T follicular helper cell (primary cell): ENCODE measurements around the gene HORMAD2.
"Not testable (repeated sequence)": the region's sequence is repeated elsewhere in the genome, so short reads cannot be mapped to it uniquely, and the experiment has no call there.

Experiments
- DNase-seq: peaks from one replicate; pipeline ENCODE4 v3.0.0-alpha.2; 2020; ENCODE audit warnings: low read depth

HORMAD2 gene

DNA sequence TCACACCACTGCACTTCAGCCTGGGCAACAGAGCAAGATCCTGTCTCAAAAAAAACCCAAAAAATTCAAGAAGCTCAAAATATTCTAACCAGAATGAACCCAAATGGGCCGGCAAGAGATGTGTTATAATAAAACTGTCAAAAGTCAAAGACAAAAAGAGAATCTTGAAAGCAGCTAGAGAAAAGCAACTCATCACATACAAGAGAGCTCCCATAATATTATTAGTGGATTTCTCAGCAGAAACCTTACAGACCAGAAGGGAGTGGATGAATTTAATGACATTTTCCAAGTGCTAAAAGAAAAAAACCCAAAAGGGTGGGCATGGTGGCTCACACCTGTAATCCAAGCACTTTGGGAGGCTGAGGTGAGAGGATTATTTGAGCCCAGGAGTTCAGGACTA lies 22.9 kb upstream of the HORMAD2 start:
- DNase-seq: no peak

DNA sequence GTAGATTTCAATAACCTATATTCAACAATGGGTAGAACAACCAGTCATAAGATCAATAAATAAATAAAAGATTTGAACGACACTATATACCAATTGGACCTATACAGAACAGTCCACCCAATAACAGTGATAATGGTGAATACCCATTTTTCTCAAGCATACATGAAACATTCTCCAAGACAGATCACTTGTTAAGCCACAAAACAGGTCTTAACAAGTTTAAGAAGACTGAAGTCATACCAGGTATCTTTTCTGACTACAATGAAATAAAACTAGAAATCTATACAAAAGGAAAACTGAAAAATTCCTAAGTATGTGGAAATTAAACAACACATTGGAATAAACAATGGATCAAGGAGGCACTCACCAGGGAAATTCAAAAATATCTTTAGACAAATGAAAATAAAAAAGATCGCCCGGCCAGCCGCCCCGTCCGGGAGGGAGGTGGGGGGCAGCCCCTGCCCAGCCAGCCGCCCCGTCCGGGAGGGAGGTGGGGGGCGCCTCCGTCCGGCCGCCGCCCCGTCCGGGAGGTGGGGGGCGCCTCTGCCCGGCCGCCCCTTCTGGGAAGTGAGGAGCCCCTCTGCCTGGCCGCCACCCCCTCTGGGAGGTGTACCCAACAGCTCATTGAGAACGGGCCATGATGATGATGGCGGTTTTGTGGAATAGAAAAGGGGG lies 20.8 kb upstream of the HORMAD2 start:
- DNase-seq: not testable (repeated sequence)

DNA sequence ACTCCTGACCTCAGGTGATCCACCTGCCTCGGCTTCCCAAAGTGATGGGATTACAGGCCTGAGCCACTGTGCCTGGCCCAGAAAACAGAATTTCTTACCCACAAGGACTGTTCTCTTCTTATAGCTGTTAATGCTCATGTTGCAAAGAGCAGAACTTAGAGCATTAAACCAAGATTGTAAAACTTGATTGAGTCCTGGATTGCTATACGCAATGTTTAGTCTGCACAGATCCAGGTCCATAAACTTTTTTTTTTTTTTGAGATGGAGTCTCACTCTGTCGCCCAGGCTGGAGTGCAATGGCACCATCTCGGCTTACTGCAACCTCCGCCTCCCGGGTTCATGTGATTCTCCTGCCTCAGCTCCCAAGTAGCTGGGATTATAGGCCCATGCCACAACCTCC lies 19.2 kb upstream of the HORMAD2 start:
- DNase-seq: not testable (repeated sequence)

DNA sequence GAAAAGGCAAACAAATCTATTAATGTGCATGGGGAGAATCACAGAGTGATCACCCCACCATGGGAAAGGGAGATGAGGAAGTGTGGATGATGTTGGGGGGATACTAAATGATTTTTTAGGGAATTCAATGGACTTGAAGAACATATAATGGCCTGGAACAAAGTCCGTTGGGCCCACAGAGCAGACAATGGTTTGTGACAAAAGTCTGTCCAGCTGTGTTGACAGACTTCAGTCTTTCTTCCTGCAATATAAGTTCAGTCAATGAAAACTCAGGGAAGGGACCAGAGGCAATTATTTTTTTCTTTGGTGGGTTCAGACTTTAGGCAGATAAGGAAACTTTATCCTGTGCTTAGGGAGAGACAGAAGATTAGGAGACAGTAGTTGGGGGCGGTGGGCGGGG lies 18.0 kb upstream of the HORMAD2 start:
- no peak for DNase-seq

DNA sequence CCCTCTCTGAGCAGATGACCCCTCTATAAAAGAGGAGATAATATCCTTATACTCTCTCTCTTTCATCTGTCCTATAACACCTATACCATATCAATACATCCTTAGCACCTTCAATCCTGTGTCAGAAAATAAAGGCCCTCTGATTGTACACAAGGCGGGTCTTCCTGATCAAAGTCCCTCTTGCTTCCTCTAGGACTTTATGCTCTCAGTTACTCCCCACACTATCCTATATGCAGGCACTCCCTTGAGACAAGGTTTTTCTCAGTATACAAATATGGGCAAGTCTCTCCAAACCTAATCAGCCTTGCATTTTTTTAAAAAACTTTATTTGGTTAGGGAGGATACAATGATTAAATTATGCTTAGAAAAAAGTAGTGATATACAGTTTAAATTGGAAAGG lies 17.3 kb upstream of the HORMAD2 start:
- DNase-seq: no peak

DNA sequence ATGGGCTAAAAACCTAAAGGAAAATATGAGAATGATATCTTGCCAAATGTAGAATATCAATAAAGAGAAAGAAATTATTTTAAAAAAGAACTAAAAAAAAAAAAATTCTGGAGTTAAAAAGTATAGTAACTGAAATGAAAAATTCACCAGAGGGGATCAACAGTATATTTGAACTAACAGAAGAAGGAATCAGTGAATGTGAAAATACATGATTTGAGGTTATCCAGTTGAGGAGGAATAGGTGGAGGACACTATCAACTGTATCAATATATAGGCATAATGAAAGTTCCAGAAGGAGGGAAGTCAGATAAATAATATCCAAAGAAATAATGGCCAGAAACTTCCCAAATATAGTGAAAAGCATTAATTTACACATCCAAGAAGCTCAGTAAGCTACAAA lies 16.1 kb upstream of the HORMAD2 start:
- no peak for DNase-seq

DNA sequence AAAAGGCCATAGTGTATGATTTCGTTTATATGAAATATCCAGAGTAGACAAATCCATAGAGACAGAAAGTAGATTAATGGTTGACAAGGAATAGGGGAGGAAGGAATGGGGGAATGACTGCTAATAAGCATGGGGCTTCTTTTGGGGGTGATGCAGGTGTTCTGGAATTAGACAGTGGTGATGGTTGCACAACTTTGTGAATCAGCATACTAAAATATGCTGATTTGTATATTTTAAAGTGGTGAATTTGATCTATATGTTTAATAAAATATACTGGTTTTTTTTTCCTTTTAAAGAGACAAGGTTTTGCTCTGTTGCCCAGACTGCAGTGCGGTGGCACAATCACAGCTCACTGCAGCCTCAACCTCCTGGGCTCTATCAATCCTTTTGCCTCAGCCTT lies 6.5 kb upstream of the HORMAD2 start:
- no peak for DNase-seq

DNA sequence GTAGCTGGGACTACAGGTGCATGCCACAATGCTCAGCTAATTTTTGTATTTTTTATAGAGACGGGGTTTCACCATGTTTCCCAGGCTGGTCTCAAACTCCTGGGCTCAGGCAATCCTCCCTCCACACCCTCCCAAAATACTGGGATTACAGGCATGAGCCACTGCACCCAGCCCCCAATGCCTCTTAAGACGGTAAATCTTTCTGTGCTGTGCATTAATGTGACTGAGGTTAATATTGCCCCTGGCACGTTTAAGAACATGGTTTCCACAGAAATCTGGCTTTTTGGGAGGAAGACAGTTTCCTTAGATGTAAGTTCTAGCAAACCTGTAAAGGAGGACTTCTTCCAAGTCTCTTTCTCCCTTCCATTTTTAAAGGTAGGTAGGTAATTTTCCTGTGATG lies 6.1 kb upstream of the HORMAD2 start:
- DNase-seq: no peak

DNA sequence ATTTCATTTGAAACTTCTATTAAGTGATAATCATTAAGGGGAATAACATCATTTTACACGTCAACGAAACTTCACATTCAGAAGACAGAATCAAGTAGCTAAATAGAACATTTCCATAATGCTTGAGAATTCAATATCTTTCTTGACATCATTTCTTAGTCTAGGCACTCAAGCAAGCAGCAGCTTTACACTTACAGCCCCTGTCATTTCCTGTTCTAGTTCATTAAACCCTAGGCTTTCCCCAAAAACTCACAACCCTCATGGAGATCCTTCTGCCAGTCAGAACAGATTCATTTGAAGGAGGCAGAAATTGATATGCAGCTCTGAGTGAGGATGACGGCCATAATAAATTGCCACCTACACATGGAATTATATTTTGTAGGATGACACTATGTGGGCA lies 5.3 kb upstream of the HORMAD2 start:
- DNase-seq: no peak

DNA sequence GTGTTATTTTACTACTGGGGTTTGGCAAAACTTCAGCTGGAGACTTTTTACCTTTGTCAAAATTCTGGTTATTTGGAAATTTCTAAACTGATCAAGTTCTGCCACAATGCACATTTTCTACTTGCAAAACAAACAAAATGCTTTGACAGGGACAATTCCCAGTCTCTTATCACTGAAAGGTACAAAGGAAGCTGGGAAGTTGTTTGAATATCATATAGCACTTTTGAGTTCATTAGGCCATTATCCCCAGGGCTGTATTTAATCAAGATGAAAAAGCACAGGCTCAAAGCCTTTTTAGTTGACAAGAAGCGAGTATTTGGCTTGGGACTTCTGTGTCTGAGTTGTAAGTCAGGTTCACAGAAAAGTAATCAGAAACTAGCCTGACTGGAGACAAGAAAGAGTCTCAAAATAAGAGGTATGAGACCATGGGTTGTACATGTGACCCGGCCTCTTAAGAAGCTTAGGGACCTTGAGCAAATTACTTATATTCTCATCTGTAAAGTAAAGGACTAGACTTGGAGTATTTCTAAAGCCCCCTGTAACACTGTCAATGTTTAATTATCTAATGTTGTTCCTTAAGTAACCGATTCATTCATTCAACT lies 2.9 kb upstream of the HORMAD2 start:
- no peak for DNase-seq

DNA sequence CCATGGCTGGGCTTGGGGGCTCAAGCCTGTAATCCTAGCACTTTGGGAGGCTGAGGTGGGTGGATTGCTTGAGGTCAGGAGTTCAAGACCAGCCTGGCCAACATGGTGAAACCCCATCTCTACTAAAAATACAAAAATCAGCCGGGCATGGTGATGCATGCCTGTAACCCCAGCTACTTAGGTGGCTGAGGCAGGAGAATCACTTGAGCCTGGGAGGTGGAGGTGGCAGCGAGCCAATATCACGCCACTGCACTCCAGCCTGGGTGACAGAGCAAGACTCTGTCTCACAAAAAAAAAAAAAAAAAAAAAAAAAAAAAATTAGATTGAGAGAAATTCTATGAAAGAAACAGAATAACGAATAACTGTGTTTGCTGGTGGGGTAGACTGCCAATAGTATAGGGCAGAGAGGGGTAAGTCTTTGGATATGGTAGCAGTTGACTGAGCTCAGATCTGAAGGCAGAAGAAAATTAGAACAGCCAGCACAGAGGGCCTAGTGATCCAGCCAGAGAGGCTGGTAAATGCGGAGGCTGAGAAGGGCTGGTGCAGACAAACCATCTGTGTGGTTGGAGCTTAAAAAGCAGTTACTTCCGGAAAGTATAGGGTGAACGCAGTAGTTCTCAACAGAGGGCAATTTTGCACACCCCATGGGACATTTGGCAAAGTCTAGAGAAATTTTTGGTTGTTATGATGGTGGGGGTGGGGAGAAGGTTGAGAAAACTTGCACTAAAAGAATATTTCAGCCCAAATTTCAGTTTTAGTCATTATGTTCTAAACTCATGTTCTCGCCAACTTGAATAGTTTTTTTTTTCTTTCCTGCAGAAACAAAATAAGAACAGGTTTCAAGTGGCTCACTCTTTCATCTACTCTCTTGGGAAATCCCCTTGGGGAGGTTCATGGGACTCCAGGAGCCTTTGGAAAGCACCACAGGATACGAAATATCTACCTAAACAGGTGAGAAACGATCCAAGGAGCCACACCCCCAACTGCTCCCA lies 1.6 kb upstream of the HORMAD2 start:
- DNase-seq: no peak

DNA sequence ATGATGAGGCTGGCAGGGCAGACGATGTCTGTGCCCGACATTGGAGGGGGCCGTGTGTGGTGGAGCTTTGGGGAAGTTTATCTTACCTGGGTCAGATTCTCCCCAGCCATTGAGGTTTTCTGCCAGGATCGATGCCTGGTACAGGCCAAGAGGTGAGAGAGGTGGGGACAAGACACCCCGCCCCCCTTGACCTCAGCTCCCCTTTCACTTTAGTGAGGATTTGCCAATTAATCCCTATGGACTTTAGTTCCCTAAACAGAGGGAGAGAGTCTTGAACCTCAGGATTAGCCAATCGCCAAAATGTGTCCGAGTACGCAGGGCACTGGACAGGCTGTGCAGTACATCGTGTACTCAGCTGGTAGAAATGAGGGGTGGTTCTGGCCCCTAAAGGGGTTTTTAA lies 541 bp downstream of the HORMAD2 start:
- no peak for DNase-seq

DNA sequence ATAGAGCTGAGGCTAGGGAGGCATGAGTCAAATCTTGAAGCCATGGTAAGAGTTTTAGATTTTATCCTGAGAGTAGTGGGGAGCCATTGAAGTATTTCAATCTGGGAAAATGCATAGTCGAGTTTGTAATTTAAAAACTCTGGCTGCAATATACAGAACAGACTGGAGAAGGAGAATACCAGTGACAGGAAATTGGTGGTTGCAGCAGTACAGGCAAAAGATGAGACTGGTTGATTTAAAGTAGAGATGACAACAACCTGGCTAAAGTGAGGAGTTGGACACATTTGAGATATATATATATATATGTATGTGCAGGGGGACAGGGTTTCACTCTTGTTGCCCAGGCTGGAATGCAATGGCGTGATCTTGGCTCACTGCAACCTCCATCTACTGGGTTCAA lies 6.2 kb downstream of the HORMAD2 start:
- no peak for DNase-seq

DNA sequence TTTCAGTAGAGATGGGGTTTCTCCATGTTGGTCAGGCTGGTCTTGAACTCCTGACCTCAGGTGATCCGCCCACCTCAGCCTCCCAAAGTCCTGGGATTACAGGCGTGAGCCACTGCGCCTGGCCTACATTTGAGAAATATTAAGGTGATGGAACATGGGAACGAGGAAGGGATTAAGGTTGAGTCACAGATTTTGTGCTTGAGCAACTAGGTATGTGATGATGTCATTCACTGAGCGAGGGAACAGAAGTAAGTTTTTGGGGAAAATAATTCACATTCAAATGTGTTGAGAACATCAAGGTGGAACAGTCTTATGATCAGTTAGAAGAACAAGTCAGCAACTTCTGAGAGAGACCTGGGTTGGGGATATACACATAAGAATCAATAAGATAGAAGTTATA lies 6.8 kb downstream of the HORMAD2 start:
- not testable (repeated sequence) for DNase-seq

DNA sequence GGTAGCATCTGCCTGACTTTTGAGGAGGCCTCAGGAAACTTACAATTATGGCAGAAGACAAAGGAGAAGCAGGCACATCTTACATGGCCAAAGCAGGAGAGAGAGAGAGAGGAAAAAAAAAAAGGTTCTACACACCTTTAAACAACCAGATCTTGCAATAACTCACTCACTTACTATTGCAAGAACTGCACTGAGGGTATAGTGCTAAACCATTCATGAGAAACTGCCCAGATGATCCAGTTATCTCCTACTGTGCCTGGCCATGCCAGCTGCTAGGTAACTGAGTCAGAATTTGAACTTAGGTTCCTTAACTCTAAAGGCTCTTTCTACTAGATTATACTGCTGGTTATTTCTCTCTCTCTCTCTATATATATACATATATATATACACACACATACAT lies 7.3 kb downstream of the HORMAD2 start:
- no peak for DNase-seq

DNA sequence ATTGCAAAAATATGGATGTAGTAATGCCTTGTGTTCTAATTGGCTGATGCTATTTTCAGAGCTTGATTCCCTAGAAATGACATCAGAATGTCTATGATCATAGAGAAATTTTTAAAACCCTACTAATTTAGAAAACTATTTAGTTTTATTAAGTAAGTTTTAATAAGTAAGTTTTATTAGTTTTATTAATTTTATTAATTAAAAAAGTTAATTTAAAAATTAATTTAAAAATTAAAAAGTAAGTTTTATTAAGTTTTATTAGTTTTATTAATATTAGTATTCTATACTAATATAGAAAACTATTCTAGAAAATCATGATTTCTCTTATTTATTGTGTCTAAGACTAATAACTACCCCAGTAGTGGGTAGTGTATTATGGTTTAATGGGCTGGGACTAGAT lies 8.2 kb downstream of the HORMAD2 start:
- no peak for DNase-seq

DNA sequence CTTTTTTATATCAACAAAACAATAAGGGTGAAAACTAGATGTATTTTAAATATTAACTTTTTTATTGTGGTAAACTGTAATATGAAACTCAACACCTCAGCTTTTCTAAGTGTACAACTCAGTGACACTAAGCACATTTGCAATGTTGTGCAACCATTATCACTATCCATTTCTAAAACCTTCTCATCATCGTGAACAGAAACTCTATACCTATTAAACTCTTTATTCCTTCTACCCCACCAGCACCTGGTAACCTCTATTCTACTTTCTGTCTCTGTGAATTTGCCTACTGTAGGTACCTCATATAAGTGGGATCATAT lies 9.4 kb downstream of the HORMAD2 start:
- DNase-seq: no peak

DNA sequence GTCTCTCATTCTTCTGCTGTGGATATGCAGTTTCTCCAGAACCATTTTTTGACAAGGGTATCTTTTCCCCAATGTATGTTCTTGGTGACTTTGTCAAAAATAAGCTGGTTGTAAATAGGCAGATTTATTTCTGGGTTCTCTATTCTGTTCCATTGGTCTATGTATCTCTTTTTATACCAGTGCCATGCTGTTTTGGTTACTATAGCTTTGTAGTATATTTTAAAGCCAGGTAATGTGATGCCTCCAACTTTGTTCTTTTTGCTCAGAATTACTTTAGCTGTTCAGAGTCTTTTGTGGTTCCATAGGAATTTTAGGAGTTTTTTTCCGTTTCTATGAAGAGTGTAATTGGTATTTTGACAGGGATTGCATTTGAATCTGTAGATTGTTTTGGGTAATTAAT lies 12.4 kb downstream of the HORMAD2 start:
- no peak for DNase-seq

DNA sequence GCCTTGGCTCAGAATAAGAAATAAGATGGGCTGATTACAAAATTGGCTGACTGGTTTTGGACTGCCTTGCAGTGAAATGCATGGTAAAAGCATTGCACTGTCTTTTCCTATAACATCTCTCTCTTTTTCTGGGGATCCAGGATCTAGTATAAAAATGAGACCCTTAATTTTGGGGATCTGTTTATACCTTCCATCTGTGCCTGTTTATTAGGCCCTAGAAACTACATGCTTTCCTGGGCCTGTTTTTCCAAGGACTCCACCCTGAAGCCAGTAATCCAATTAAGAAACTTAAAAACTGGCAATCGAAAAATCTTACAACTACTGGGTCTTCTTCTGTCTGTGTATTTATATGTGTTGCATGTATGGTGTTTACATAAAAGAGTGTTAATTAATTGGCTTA lies 14.5 kb downstream of the HORMAD2 start:
- no peak for DNase-seq

DNA sequence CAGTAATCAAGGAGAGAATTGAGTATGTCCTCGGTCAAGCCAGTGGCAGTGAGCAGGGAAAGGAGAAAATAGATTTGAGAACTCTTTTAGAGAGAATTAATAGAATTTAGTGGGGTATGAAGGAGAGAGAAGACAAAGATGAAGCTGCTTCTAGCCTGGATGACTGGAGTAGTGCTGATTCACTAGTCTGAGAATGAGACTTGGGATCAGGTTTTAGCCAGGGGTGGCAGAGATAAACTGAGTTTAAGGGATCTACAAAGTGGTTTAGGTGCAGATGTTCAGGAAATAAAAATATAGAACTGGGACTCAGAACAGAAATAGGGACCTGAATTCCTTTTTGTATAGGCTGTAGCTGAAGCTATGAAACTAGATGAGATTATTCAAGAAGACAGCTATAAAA lies 17.6 kb downstream of the HORMAD2 start:
- DNase-seq: no peak

DNA sequence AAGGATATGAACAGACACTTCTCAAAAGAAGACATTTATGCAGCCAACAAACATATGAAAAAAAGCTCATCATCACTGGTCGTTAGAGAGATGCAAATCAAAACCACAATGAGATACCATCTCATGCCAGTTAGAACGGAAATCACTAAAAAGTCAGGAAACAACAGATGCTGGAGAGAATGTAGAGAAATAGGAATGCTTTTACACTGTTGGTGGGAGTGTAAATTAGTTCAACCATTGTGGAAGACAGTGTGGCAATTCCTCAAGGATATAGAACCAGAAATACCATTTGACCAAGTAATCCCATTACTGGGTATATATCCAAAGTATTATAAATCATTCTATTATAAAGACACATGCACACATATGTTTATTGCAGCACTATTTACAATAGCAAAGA lies 20.5 kb downstream of the HORMAD2 start:
- not testable (repeated sequence) for DNase-seq

DNA sequence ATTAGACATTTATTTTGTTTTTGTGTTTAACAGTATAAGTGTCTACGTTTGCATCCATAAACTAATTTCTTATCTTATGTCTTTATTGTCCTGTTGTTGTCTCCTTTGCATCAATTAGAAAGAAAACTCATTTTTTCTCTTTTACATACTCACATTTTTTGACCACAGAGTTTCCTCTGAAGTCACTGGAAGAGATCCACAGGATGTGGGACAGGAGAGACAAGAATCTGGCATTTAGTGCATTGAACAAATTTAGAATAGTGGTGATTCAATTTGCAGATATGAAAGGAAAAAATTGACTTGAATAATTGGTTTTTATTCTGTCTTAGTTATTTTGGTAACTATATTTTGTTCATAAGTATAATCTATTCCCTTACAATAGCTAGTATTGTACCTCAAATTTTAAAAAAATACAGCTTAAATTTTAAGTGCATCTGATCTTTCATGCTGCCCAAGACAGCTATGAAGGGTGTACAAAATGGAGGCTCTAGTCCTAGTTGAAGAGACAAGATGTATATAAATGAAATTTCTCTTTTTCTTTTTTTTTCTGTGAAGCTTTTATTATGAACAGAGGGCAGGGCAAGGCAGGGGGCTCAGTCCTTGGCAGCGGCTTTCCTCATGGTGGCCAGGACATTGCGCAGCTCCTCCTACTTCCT lies 24.4 kb downstream of the HORMAD2 start:
- no peak for DNase-seq

DNA sequence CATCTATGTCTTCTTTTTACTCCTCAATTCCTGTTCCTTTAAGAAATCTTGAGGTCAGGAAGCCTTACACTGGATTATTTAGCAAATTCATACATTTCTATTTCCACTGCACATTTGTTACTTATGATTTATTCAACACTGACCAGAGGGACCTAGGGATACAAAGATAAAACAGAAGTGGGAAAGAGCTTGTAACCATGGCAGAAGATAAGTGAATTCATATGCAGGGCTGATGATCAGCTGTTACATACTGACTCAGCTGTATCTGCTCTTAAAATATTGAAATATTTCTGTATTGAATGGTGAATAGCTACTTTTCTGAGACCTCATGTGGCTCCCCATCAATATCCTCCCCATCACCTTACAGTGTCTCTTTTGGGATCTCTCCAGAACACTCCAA lies 25.2 kb downstream of the HORMAD2 start:
- no peak for DNase-seq
